ENCODE results near the gene CACNG1. TPM values are rescaled to one million over a fixed set of nuclear protein-coding genes. Genes with fewer than 3 reads are reported as not detected.

Gene CACNG1
- polyA plus RNA-seq, 1 donor (not counting 4 experiments of a cell fraction or from before 2014, with no cell fraction given) = not detected

DNA sequence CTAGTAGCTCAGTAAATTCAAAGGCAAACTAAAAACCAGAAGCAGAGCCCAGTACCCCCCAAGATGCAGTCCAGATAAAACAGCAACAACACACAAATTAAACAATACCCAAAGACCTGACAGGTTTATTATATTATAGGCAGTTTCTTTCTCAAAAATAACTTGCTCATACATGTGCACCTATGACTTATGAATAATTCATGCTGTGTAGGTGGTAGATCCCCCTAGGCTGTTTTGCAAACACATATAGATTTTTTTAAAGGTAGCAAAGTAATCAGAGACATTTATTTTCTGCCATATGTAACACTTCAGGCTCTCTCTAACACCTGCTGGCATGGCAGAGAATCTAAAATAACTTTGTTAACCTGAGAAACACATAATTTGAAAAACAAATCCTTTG, 27.2 kb downstream of the CACNG1 start:
- no peak overlapping the region for H3K27ac ChIP-seq (ENCODE audit: control insufficient read depth, insufficient read depth, low read length)
- peaks cover 0 to 4% of the 10 kb centered on the region in 2 experiments for H3K36me3 ChIP-seq (ENCODE audit: control insufficient read depth in 2 of 2, extremely low read depth in 1 of 2, insufficient read depth in 2 of 2, low read length in 2 of 2)
- H3K4me3 ChIP-seq (ENCODE audit: control insufficient read depth in 2 of 3, extremely low read depth in 1 of 3, insufficient read depth in 2 of 3, low read depth in 1 of 3, low read length in 3 of 3) = no peak overlapping the region
- no peaks in the 10 kb centered on the region for H3K4me1 ChIP-seq (ENCODE audit: control insufficient read depth, extremely low read depth, insufficient read depth, low read length)
- no peak for TF ChIP-seq EZH2 (IDR thresholded peaks at IDR 0.05; ENCODE audit: low read length)
- TF ChIP-seq, protein P1, sequence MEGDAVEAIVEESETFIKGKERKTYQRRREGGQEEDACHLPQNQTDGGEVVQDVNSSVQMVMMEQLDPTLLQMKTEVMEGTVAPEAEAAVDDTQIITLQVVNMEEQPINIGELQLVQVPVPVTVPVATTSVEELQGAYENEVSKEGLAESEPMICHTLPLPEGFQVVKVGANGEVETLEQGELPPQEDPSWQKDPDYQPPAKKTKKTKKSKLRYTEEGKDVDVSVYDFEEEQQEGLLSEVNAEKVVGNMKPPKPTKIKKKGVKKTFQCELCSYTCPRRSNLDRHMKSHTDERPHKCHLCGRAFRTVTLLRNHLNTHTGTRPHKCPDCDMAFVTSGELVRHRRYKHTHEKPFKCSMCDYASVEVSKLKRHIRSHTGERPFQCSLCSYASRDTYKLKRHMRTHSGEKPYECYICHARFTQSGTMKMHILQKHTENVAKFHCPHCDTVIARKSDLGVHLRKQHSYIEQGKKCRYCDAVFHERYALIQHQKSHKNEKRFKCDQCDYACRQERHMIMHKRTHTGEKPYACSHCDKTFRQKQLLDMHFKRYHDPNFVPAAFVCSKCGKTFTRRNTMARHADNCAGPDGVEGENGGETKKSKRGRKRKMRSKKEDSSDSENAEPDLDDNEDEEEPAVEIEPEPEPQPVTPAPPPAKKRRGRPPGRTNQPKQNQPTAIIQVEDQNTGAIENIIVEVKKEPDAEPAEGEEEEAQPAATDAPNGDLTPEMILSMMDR (optimal IDR thresholded peaks at IDR 0.05 in 1 of 3, IDR thresholded peaks at IDR 0.05 in 1 of 3, conservative IDR thresholded peaks at IDR 0.05 in 1 of 3; ENCODE audit: extremely low read depth in 1 of 3, insufficient read depth in 2 of 3, low read length in 3 of 3) = no peak
- no peaks in the 10 kb centered on the region for H4K20me1 ChIP-seq (ENCODE audit: control insufficient read depth, extremely low read depth, insufficient read depth, low read length)
- no peaks in the 10 kb centered on the region for H3K79me2 ChIP-seq (ENCODE audit: control insufficient read depth, insufficient read depth, low read length)
- no peaks in the 10 kb centered on the region for H3K9me1 ChIP-seq (ENCODE audit: control insufficient read depth, extremely low read depth, insufficient read depth, low read length)
- no peak overlapping the region for H2AFZ ChIP-seq (ENCODE audit: control insufficient read depth, low read length)
- H3K4me2 ChIP-seq (ENCODE audit: control insufficient read depth, extremely low read depth, insufficient read depth, low read depth, low read length) = no peak overlapping the region
- FAIRE-seq = no peak
- H3K9me3 ChIP-seq (ENCODE audit: control insufficient read depth, low read depth, low read length) = no peaks in the 10 kb centered on the region
- no peak overlapping the region for H3K9ac ChIP-seq (ENCODE audit: control insufficient read depth, extremely low read depth, insufficient read depth, low read length)
- dilution Hi-C loops (cut with MboI; ENCODE audit: extremely low pct_ligation_motif_present, low sequenced_read_pairs) = no loop called here
- no peaks in the 10 kb centered on the region for H3K27me3 ChIP-seq (ENCODE audit: control insufficient read depth, extremely low read depth, insufficient read depth, low read length)
- no peak for DNase-seq (ENCODE audit: low read depth, low spot score)

DNA sequence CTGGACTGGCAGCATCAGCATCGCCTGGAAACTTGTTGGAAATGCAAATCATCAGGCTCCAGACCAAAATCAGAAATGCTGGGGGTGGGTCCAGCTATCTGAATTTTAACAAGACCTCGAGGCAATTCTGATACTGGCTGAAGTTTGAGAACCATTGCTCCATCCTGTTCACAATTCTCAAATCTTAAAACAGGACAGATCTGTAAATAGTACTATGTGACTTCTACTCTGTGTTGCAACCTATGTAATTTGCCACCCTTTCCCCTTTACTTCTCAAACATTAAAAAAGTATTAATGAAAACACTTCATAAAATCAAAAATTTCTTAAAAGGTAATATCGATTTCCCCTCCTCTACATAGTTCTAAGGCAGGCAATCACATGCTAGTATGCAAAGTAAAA, 28.5 kb downstream of the CACNG1 start:
- TF ChIP-seq, protein P1 (optimal IDR thresholded peaks at IDR 0.05 in 1 of 3, IDR thresholded peaks at IDR 0.05 in 1 of 3, conservative IDR thresholded peaks at IDR 0.05 in 1 of 3; ENCODE audit: extremely low read depth in 1 of 3, insufficient read depth in 2 of 3, low read length in 3 of 3) = no peak
- no peak for TF ChIP-seq EZH2 (IDR thresholded peaks at IDR 0.05; ENCODE audit: low read length)
- FAIRE-seq = no peak

More for the DNA sequence above, 28.5 kb downstream of the CACNG1 start:
- Histone ChIP-seq H3K9me1 (ENCODE audit: control insufficient read depth, extremely low read depth, insufficient read depth, low read length) (no peaks in the 10 kb centered on the region), H3K4me1 (ENCODE audit: control insufficient read depth, extremely low read depth, insufficient read depth, low read length) (no peaks in the 10 kb centered on the region), H3K79me2 (ENCODE audit: control insufficient read depth, insufficient read depth, low read length) (no peaks in the 10 kb centered on the region), H3K27ac (ENCODE audit: control insufficient read depth, insufficient read depth, low read length) (no peak overlapping the region), H3K4me3 (ENCODE audit: control insufficient read depth in 2 of 3, extremely low read depth in 1 of 3, insufficient read depth in 2 of 3, low read depth in 1 of 3, low read length in 3 of 3) (no peak overlapping the region), H3K9me3 (ENCODE audit: control insufficient read depth, low read depth, low read length) (no peaks in the 10 kb centered on the region), H3K27me3 (ENCODE audit: control insufficient read depth, extremely low read depth, insufficient read depth, low read length) (no peaks in the 10 kb centered on the region), H2AFZ (ENCODE audit: control insufficient read depth, low read length) (no peak overlapping the region), H3K4me2 (ENCODE audit: control insufficient read depth, extremely low read depth, insufficient read depth, low read depth, low read length) (no peak overlapping the region), H3K9ac (ENCODE audit: control insufficient read depth, extremely low read depth, insufficient read depth, low read length) (no peak overlapping the region), H4K20me1 (ENCODE audit: control insufficient read depth, extremely low read depth, insufficient read depth, low read length) (no peaks in the 10 kb centered on the region), H3K36me3 (ENCODE audit: control insufficient read depth in 2 of 2, extremely low read depth in 1 of 2, insufficient read depth in 2 of 2, low read length in 2 of 2) (peaks cover 0 to 4% of the 10 kb centered on the region in 2 experiments)
- dilution Hi-C loops (cut with MboI; ENCODE audit: extremely low pct_ligation_motif_present, low sequenced_read_pairs) = no loop called here
- DNase-seq (ENCODE audit: low read depth, low spot score) = no peak

All from keratinocyte (primary cell).